ENCODE data around the gene MYLIP.

- TF ChIP-seq, protein P1, sequence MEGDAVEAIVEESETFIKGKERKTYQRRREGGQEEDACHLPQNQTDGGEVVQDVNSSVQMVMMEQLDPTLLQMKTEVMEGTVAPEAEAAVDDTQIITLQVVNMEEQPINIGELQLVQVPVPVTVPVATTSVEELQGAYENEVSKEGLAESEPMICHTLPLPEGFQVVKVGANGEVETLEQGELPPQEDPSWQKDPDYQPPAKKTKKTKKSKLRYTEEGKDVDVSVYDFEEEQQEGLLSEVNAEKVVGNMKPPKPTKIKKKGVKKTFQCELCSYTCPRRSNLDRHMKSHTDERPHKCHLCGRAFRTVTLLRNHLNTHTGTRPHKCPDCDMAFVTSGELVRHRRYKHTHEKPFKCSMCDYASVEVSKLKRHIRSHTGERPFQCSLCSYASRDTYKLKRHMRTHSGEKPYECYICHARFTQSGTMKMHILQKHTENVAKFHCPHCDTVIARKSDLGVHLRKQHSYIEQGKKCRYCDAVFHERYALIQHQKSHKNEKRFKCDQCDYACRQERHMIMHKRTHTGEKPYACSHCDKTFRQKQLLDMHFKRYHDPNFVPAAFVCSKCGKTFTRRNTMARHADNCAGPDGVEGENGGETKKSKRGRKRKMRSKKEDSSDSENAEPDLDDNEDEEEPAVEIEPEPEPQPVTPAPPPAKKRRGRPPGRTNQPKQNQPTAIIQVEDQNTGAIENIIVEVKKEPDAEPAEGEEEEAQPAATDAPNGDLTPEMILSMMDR (IDR thresholded peaks at IDR 0.05), result no peak
- TF ChIP-seq POLR2A (IDR thresholded peaks at IDR 0.05), result no peak
Observed at GRCh38 chr6:16137451-16137801, 8.5 kb downstream of the MYLIP start.
